ENCODE results near the gene HID1. TPM values are rescaled to one million over a fixed set of nuclear protein-coding genes. Genes with fewer than 3 reads are reported as not detected.

HID1 gene
- total and polyA plus RNA-seq, 2 experiments from 2014 or later: not detected

- Histone ChIP-seq H3K79me2 (ENCODE audit: insufficient read depth) (no peaks in the 10 kb centered on the region), H3K4me3 (no peak overlapping the region), H3K4me1 (ENCODE audit: insufficient read depth) (no peaks in the 10 kb centered on the region), H3K27ac (no peak overlapping the region), H4K20me1 (ENCODE audit: insufficient read depth) (no peaks in the 10 kb centered on the region), H3K27me3 (replicated peaks; ENCODE audit: insufficient read depth) (peaks cover 44% of the 10 kb centered on the region), H3F3A (ENCODE audit: insufficient read depth) (no peaks in the 10 kb centered on the region), H3K4me2 (ENCODE audit: unreplicated experiment) (no peak overlapping the region), H3K9me3 (ENCODE audit: low read depth) (no peaks in the 10 kb centered on the region), H3K36me3 (ENCODE audit: low read depth) (no peaks in the 10 kb centered on the region), H3K9ac (no peak overlapping the region), H3K9me2 (ENCODE audit: insufficient read depth) (no peaks in the 10 kb centered on the region), H2AFZ (no peak overlapping the region)
- in situ Hi-C loops (cut with MboI): no loop called here
- TF ChIP-seq EZH2phosphoT487 (IDR thresholded peaks at IDR 0.05; ENCODE audit: insufficient read depth, low read depth): no peak
- TF ChIP-seq EZH2 (IDR thresholded peaks at IDR 0.05; ENCODE audit: insufficient read depth, poor library complexity, severe bottlenecking): no peak
- WGBS, 2 experiments (ENCODE audit: low coverage in 1 of 2, low lambda C conversion rate in 2 of 2, missing lambda C conversion rate in 2 of 2): 70 to 77% methylated on average over 13 to 14 of the region's 14 CpGs
- DNase-seq: no peak
Measured at GRCh38 chr17:74946641-74947040, 25.9 kb downstream of the HID1 start.

- Histone ChIP-seq H2AFZ (no peak overlapping the region), H3K9me2 (ENCODE audit: insufficient read depth) (no peaks in the 10 kb centered on the region), H4K20me1 (ENCODE audit: insufficient read depth) (no peaks in the 10 kb centered on the region), H3K9ac (no peak overlapping the region), H3K4me2 (ENCODE audit: unreplicated experiment) (no peak overlapping the region), H3K4me1 (ENCODE audit: insufficient read depth) (no peaks in the 10 kb centered on the region), H3K36me3 (ENCODE audit: low read depth) (no peaks in the 10 kb centered on the region), H3K9me3 (ENCODE audit: low read depth) (no peaks in the 10 kb centered on the region), H3K27ac (no peak overlapping the region), H3K4me3 (no peak overlapping the region), H3F3A (ENCODE audit: insufficient read depth) (no peaks in the 10 kb centered on the region), H3K27me3 (replicated peaks; ENCODE audit: insufficient read depth) (peaks cover 44% of the 10 kb centered on the region), H3K79me2 (ENCODE audit: insufficient read depth) (no peaks in the 10 kb centered on the region)
- in situ Hi-C loops (cut with MboI): no loop called here
- no peak for DNase-seq
- TF ChIP-seq EZH2 (IDR thresholded peaks at IDR 0.05; ENCODE audit: insufficient read depth, poor library complexity, severe bottlenecking): no peak
- TF ChIP-seq EZH2phosphoT487 (IDR thresholded peaks at IDR 0.05; ENCODE audit: insufficient read depth, low read depth): no peak
- WGBS, 2 experiments (ENCODE audit: low coverage in 1 of 2, low lambda C conversion rate in 2 of 2, missing lambda C conversion rate in 2 of 2): 31 to 34% methylated on average over 6 of the region's 6 CpGs
Measured at GRCh38 chr17:74945543-74945942, 27.0 kb downstream of the HID1 start.

GRCh38 chr17:74943808-74944522, 28.6 kb downstream of the HID1 start:
- Histone ChIP-seq H3K27me3 (replicated peaks; ENCODE audit: insufficient read depth) (peaks cover 45% of the 10 kb centered on the region), H3K9me2 (ENCODE audit: insufficient read depth) (no peaks in the 10 kb centered on the region), H3K4me1 (ENCODE audit: insufficient read depth) (no peaks in the 10 kb centered on the region), H3K27ac (no peak overlapping the region), H3K4me2 (ENCODE audit: unreplicated experiment) (no peak overlapping the region), H2AFZ (no peak overlapping the region), H3K36me3 (ENCODE audit: low read depth) (no peaks in the 10 kb centered on the region), H3K4me3 (no peak overlapping the region), H4K20me1 (ENCODE audit: insufficient read depth) (no peaks in the 10 kb centered on the region), H3F3A (ENCODE audit: insufficient read depth) (no peaks in the 10 kb centered on the region), H3K79me2 (ENCODE audit: insufficient read depth) (no peaks in the 10 kb centered on the region), H3K9me3 (ENCODE audit: low read depth) (no peaks in the 10 kb centered on the region), H3K9ac (no peak overlapping the region)
- 33 to 39% methylated on average over 13 of the region's 13 CpGs for WGBS, 2 experiments (ENCODE audit: low coverage in 1 of 2, low lambda C conversion rate in 2 of 2, missing lambda C conversion rate in 2 of 2)
- no peak for TF ChIP-seq EZH2 (IDR thresholded peaks at IDR 0.05; ENCODE audit: insufficient read depth, poor library complexity, severe bottlenecking)
- TF ChIP-seq EZH2phosphoT487 (IDR thresholded peaks at IDR 0.05; ENCODE audit: insufficient read depth, low read depth): no peak
- peak; percentile 25 for DNase-seq
- in situ Hi-C loops (cut with MboI): no loop called here

DNA sequence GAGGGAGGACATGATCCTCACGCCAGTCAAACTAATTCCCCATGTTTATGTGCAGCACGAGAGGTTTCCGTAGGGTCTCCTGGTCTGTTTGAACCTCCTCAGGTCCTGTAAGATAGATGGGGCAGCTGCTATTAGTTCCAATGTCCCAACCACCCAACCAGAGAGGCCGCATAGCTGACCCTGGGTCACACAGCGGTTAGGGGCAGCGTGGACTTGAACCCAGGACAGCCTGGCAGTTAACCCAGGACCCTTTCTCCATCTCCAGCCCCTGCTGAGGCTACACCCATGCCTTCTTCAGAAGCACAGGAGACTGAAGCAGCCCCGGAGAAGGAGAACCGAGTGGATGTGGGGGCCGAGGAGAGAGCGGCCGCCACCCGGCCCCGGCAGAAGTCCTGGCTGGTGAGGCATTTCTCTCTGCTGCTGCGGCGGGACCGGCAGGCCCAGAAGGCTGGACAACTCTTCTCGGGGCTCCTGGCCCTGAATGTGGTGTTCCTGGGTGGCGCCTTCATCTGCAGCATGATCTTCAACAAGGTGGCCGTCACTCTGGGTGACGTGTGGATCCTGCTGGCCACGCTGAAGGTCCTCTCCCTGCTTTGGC, 31.3 kb downstream of the HID1 start:
- no peak for DNase-seq
- no peak for TF ChIP-seq EZH2 (IDR thresholded peaks at IDR 0.05; ENCODE audit: insufficient read depth, poor library complexity, severe bottlenecking)
- no peak for TF ChIP-seq EZH2phosphoT487 (IDR thresholded peaks at IDR 0.05; ENCODE audit: insufficient read depth, low read depth)
- no peak overlapping the region for H3K4me3 ChIP-seq
- no peak overlapping the region for H2AFZ ChIP-seq
- H3K4me2 ChIP-seq (ENCODE audit: unreplicated experiment): no peak overlapping the region
- H3K36me3 ChIP-seq (ENCODE audit: low read depth): no peaks in the 10 kb centered on the region
- no peaks in the 10 kb centered on the region for H3K9me2 ChIP-seq (ENCODE audit: insufficient read depth)
- no peaks in the 10 kb centered on the region for H3K9me3 ChIP-seq (ENCODE audit: low read depth)
- H3K79me2 ChIP-seq (ENCODE audit: insufficient read depth): no peaks in the 10 kb centered on the region
- in situ Hi-C loops (cut with MboI): no loop called here
- H3F3A ChIP-seq (ENCODE audit: insufficient read depth): no peaks in the 10 kb centered on the region
- H3K27me3 ChIP-seq (replicated peaks; ENCODE audit: insufficient read depth): peaks cover 56% of the 10 kb centered on the region
- H3K9ac ChIP-seq: no peak overlapping the region
- 57 to 58% methylated on average over 20 to 21 of the region's 21 CpGs for WGBS, 2 experiments (ENCODE audit: low coverage in 1 of 2, low lambda C conversion rate in 2 of 2, missing lambda C conversion rate in 2 of 2)
- H4K20me1 ChIP-seq (ENCODE audit: insufficient read depth): no peaks in the 10 kb centered on the region
- no peak overlapping the region for H3K27ac ChIP-seq
- no peaks in the 10 kb centered on the region for H3K4me1 ChIP-seq (ENCODE audit: insufficient read depth)
